Panc1 (cell line): ENCODE measurements around the gene AGAP4.
"Not testable (repeated sequence)": the region's sequence is repeated elsewhere in the genome, so short reads cannot be mapped to it uniquely, and the experiment has no call there.

Experiments
- POLR2AphosphoS5 ChIP-seq: IDR thresholded peaks from 2 replicates; pipeline ENCODE4 v1.6.1; 2012; ENCODE audit warnings: mild to moderate bottlenecking, low read depth, low read length, moderate library complexity
- TF ChIP-seq, protein P1 (sequence below): fragments of 450-650 bp; IDR thresholded peaks from 2 replicates; pipeline ENCODE4 v1.5.1; 2017; ENCODE audit warnings: mild to moderate bottlenecking

DNA sequence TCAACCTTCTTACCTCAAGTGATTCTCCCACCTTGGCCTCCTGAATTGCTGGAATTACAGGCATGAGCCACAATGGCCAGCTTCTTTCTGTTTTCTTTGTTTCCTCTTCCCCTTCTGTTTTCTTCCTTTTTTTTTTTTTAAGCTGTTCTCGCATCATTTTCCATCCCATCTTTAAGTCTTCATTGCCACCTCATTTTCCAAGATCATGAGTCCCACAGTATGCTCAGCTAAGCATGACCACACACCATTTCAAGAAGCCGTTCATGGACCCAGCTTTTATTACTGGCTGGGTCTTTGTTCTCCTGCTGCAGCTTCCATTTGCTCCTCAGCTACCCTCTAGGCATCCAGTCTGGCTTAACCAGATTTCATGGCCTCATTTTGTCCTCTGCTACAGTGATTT is 52.5 kb downstream of the AGAP4 start:
- TF ChIP-seq, protein P1, sequence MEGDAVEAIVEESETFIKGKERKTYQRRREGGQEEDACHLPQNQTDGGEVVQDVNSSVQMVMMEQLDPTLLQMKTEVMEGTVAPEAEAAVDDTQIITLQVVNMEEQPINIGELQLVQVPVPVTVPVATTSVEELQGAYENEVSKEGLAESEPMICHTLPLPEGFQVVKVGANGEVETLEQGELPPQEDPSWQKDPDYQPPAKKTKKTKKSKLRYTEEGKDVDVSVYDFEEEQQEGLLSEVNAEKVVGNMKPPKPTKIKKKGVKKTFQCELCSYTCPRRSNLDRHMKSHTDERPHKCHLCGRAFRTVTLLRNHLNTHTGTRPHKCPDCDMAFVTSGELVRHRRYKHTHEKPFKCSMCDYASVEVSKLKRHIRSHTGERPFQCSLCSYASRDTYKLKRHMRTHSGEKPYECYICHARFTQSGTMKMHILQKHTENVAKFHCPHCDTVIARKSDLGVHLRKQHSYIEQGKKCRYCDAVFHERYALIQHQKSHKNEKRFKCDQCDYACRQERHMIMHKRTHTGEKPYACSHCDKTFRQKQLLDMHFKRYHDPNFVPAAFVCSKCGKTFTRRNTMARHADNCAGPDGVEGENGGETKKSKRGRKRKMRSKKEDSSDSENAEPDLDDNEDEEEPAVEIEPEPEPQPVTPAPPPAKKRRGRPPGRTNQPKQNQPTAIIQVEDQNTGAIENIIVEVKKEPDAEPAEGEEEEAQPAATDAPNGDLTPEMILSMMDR = not testable (repeated sequence)
- TF ChIP-seq POLR2AphosphoS5 = not testable (repeated sequence)
